ENCODE results near the gene ARL15.

Gene ARL15

DNA sequence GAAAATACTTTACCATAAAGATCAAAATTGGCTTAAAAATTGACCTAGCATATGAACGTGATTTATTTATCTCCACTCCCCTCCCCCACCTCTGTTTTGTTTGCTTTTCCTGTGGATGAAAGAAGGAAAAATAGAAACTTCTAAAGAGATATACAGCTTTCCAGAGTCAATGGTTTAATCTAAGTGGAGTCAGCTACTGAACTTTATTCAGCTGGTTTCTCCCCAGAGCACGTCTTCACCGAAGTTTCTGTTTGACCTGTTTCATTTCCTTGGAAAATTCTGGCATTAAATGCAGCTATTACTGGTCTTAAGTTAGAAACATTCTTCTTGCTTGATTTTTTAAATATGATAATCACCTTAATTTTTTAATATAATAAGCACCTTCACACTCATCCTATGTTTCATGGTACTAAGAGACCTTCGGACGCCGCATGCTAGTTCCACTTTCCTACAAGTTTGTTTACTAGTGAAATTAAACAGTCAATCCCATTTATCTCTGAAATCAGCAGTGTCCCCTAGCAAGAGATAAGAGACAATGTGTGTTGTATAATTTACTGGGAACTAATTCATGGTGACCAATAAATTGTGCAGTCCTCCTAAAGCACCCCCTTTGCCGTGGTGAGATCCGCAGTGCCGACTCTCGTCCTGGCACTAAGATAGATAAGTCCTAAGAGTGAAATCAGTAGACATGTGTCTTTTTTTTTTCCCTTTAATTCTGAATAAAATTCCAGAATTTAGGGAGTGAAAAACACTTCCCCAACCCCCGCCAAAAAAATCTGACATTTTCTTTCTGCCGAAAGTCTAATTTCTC lies 89.9 kb downstream of the ARL15 start:
- no peaks in the 10 kb centered on the region for H3K27me3 ChIP-seq (ENCODE audit: low read depth, low read length)
- H3K4me3 ChIP-seq (ENCODE audit: low read depth in 1 of 2, low read length in 2 of 2) = no peak overlapping the region
- no peak overlapping the region for H3K27ac ChIP-seq (ENCODE audit: low read length)
- H3K9me3 ChIP-seq (ENCODE audit: control insufficient read depth in 1 of 2, low read length in 2 of 2) = no peaks in the 10 kb centered on the region
- peaks cover 0 to 6% of the 10 kb centered on the region in 2 donors for H3K4me1 ChIP-seq (ENCODE audit: control insufficient read depth in 1 of 2, insufficient read depth in 2 of 2, low read length in 2 of 2)
- H3K36me3 ChIP-seq (ENCODE audit: control insufficient read depth in 1 of 2, insufficient read depth in 2 of 2, low read length in 2 of 2) = no peaks in the 10 kb centered on the region

DNA sequence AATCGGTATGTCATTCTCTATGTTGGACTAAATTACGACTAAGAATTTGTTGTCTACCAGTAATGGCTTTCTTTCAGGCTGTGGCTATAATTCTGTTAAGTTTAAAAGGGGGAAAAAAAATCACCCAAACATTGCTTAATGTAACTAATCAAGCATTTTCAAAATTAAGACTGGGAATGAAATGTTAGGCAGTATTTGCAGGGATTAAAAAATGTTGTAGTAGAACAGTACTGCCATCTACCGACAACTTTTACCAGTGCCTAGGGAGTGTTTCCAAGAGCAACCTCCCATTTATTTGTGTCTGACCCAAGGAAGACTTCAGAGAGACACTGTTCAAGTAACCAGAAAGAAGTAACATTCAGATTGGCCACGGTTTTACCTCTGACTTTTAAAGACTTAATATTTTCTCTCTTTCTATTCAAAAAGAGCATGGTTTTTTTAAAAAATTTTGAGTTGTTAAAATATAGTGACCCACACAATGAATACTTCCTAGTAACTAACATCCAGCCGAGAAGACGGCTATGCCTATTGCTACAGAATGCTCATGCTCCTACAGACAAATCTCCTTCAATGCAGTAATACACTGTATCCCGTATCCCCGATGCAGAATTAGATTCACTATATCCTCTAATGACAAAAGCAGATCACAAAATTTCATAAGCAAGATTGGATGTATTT lies 92.4 kb downstream of the ARL15 start:
- Histone ChIP-seq H3K27ac (ENCODE audit: low read length) (no peak overlapping the region), H3K9me3 (ENCODE audit: control insufficient read depth in 1 of 2, low read length in 2 of 2) (no peaks in the 10 kb centered on the region)

DNA sequence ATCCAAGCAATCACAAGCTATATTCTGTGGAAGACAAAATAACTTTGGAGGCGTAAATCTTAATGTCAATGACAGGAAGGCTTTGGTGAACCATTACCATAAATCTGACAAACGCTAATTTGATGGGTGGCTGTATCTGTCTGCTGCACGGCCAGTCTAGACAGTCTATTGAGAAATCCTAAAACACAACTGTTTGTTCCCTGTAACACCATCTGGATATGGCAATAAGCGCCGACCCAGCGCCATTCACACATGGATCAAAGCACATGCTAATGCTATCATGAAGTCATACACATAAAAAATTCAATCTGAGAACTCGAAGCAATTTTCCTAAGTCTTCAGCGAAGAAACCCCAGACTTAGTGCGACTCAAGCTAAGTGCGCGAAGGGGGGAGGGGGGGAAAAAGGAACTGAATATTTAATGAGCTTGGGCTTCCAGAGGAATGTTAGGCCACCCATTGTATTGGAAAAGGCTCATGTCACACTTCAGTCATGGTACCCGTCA lies 95.1 kb downstream of the ARL15 start:
- Histone ChIP-seq H3K36me3 (ENCODE audit: control insufficient read depth in 1 of 2, insufficient read depth in 2 of 2, low read length in 2 of 2) (no peaks in the 10 kb centered on the region), H3K27me3 (ENCODE audit: low read depth, low read length) (no peaks in the 10 kb centered on the region), H3K4me3 (ENCODE audit: low read depth in 1 of 2, low read length in 2 of 2) (no peak overlapping the region), H3K27ac (ENCODE audit: low read length) (no peak overlapping the region), H3K4me1 (ENCODE audit: control insufficient read depth in 1 of 2, insufficient read depth in 2 of 2, low read length in 2 of 2) (peaks cover 0 to 4% of the 10 kb centered on the region in 2 donors), H3K9me3 (ENCODE audit: control insufficient read depth in 1 of 2, low read length in 2 of 2) (no peaks in the 10 kb centered on the region)

More for the DNA sequence above, 92.4 kb downstream of the ARL15 start:
- no peaks in the 10 kb centered on the region for H3K36me3 ChIP-seq (ENCODE audit: control insufficient read depth in 1 of 2, insufficient read depth in 2 of 2, low read length in 2 of 2)
- no peaks in the 10 kb centered on the region for H3K27me3 ChIP-seq (ENCODE audit: low read depth, low read length)
- no peak overlapping the region for H3K4me3 ChIP-seq (ENCODE audit: low read depth in 1 of 2, low read length in 2 of 2)
- H3K4me1 ChIP-seq (ENCODE audit: control insufficient read depth in 1 of 2, insufficient read depth in 2 of 2, low read length in 2 of 2) = peaks cover 0 to 6% of the 10 kb centered on the region in 2 donors

DNA sequence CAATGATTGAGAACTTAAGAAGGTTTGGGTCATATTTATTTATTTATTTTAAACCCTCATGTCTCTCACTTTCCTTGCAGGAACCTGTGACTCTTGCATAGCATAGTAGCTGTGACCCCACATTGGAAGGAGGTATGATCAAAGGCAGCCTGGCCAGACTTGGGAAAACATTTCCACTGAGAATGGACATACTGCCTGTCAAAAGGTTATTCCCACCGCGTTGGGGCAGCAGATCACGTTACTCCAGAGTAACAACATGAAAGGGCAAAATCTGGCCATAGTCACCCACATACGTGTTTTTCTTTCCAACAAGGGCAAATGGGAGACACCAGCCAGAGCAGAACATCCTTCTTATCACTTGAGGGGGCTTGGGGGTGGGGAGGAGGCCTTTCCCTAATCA lies 95.7 kb downstream of the ARL15 start:
- Histone ChIP-seq H3K27me3 (ENCODE audit: low read depth, low read length) (no peaks in the 10 kb centered on the region), H3K4me1 (ENCODE audit: control insufficient read depth in 1 of 2, insufficient read depth in 2 of 2, low read length in 2 of 2) (peaks cover 0 to 4% of the 10 kb centered on the region in 2 donors), H3K36me3 (ENCODE audit: control insufficient read depth in 1 of 2, insufficient read depth in 2 of 2, low read length in 2 of 2) (no peaks in the 10 kb centered on the region), H3K9me3 (ENCODE audit: control insufficient read depth in 1 of 2, low read length in 2 of 2) (no peaks in the 10 kb centered on the region), H3K4me3 (ENCODE audit: low read depth in 1 of 2, low read length in 2 of 2) (no peak overlapping the region), H3K27ac (ENCODE audit: low read length) (no peak overlapping the region)

DNA sequence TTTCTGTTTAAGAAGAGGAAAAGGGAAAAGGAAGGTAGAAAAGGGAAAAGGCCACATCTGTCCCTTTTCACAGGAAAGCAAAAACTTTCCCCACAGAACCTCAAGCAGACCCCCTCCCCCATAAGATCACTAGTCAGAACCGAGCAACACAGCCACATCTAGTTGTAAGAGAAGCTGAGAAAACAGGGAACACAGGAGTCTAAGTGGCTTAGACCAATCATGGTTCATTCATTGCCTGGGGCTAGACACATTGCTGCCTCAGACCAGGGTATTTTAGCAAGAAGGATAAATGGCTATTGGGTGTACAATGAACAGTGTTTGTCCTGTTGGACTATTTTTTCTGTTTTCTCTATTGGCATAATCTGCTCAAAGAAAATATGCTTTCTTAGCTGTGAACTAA lies 98.0 kb downstream of the ARL15 start:
- Histone ChIP-seq H3K27ac (ENCODE audit: low read length) (no peak overlapping the region), H3K9me3 (ENCODE audit: control insufficient read depth in 1 of 2, low read length in 2 of 2) (no peaks in the 10 kb centered on the region), H3K27me3 (ENCODE audit: low read depth, low read length) (no peaks in the 10 kb centered on the region), H3K4me3 (ENCODE audit: low read depth in 1 of 2, low read length in 2 of 2) (no peak overlapping the region), H3K36me3 (ENCODE audit: control insufficient read depth in 1 of 2, insufficient read depth in 2 of 2, low read length in 2 of 2) (no peaks in the 10 kb centered on the region), H3K4me1 (ENCODE audit: control insufficient read depth in 1 of 2, insufficient read depth in 2 of 2, low read length in 2 of 2) (peaks cover 0 to 4% of the 10 kb centered on the region in 2 donors)

DNA sequence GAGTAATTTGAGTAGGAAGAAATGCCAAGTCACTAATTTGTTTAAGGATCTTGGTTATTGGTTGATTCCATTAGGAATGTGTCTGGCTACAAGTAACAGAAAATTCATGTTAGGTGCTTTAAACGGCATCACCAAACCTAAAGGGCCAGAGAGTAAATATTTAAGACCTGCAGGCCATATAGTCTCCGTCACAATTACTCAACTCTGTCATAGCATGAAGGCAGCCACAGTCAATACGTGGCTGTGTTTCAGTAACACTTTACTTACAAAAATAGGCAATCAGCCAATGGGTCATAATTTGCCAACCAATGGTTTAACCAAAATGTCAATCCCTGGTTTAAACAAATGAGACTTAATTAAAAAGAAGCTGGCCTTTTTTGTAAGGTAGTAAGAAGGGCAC lies 98.5 kb downstream of the ARL15 start:
- peaks cover 0 to 4% of the 10 kb centered on the region in 2 donors for H3K4me1 ChIP-seq (ENCODE audit: control insufficient read depth in 1 of 2, insufficient read depth in 2 of 2, low read length in 2 of 2)
- no peak overlapping the region for H3K27ac ChIP-seq (ENCODE audit: low read length)
- no peak overlapping the region for H3K4me3 ChIP-seq (ENCODE audit: low read depth in 1 of 2, low read length in 2 of 2)
- no peaks in the 10 kb centered on the region for H3K36me3 ChIP-seq (ENCODE audit: control insufficient read depth in 1 of 2, insufficient read depth in 2 of 2, low read length in 2 of 2)
- no peaks in the 10 kb centered on the region for H3K9me3 ChIP-seq (ENCODE audit: control insufficient read depth in 1 of 2, low read length in 2 of 2)
- no peaks in the 10 kb centered on the region for H3K27me3 ChIP-seq (ENCODE audit: low read depth, low read length)

DNA sequence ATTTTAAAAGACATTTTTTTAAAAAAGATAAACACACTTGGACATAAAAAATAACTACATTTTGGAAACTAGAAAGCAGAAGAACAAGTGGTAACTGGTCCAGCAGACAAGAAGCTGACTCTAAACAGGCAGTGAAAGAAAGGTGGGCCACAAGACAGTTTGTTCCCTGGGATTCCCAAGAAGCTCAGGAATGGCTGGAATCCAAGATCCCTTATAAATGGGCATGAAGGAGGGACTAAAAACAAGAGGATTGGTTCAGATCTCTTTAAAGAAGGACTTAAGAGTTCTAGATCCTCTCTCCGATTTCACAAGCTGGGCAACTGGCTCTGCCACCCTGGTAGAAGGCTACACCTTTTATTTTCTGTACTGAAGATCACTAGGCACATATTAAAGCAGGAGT lies 102.8 kb downstream of the ARL15 start:
- Histone ChIP-seq H3K9me3 (ENCODE audit: control insufficient read depth in 1 of 2, low read length in 2 of 2) (peaks cover 0 to under 1% of the 10 kb centered on the region in 2 donors), H3K36me3 (ENCODE audit: control insufficient read depth in 1 of 2, insufficient read depth in 2 of 2, low read length in 2 of 2) (no peaks in the 10 kb centered on the region), H3K27ac (ENCODE audit: low read length) (no peak overlapping the region), H3K4me1 (ENCODE audit: control insufficient read depth in 1 of 2, insufficient read depth in 2 of 2, low read length in 2 of 2) (peaks cover 0 to 4% of the 10 kb centered on the region in 2 donors), H3K27me3 (ENCODE audit: low read depth, low read length) (no peaks in the 10 kb centered on the region), H3K4me3 (ENCODE audit: low read depth in 1 of 2, low read length in 2 of 2) (no peak overlapping the region)

DNA sequence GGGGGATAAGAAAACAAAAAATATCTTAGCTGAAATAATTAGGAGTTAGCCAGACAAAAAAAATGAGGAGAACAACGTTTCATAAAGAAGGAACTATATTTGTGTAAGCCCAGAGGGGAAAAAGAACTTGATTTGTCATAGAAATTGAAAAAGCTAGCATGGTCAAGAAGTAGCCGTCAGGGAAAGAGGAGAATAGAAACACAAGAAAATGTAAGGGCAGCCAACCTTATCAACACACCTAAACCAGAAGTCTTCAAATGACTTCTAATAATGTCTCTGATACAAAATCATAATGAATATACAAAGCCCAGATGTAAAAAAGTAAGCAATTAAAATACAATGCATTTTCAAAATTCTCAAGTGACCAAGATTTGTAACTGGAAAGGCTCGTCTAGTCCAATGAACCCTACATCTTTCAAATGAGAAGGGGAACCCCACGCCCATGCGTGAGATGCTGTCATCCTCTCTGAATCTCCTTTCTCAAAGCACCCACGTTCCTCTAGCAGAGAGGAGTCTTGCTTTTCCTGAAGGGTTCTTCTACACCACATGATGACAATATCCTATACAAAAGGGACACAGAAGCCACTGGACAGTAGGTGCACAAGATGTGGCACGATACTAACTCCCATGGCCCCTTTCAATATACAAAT lies 103.7 kb downstream of the ARL15 start:
- H3K4me3 ChIP-seq (ENCODE audit: low read depth in 1 of 2, low read length in 2 of 2) = no peak overlapping the region
- H3K27me3 ChIP-seq (ENCODE audit: low read depth, low read length) = no peaks in the 10 kb centered on the region
- peaks cover 0 to 4% of the 10 kb centered on the region in 2 donors for H3K4me1 ChIP-seq (ENCODE audit: control insufficient read depth in 1 of 2, insufficient read depth in 2 of 2, low read length in 2 of 2)
- no peak overlapping the region for H3K27ac ChIP-seq (ENCODE audit: low read length)
- H3K9me3 ChIP-seq (ENCODE audit: control insufficient read depth in 1 of 2, low read length in 2 of 2) = peaks cover 0 to 5% of the 10 kb centered on the region in 2 donors
- H3K36me3 ChIP-seq (ENCODE audit: control insufficient read depth in 1 of 2, insufficient read depth in 2 of 2, low read length in 2 of 2) = no peaks in the 10 kb centered on the region

DNA sequence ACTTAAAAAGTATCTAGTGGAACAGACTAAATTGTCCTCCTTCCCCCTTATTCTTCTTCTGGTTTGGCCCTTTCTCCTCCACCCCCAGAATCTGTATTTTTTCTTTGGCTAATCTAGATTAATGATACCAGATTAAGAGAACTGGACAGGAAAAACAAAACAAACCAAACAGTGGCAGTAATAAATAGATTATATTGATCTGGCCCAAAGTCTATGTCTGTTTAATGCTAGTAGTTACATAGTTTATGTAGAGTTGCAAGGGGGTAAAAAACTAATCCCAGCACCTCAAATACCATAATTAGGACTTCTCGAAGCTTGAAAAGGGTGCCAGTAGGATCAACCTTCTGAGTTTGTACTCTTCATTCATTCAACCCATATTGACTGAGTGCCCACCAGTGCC lies 104.5 kb downstream of the ARL15 start:
- H3K9me3 ChIP-seq (ENCODE audit: control insufficient read depth in 1 of 2, low read length in 2 of 2) = peaks cover 0 to 5% of the 10 kb centered on the region in 2 donors
- H3K36me3 ChIP-seq (ENCODE audit: control insufficient read depth in 1 of 2, insufficient read depth in 2 of 2, low read length in 2 of 2) = no peaks in the 10 kb centered on the region
- H3K4me3 ChIP-seq (ENCODE audit: low read depth in 1 of 2, low read length in 2 of 2) = no peak overlapping the region
- H3K27ac ChIP-seq (ENCODE audit: low read length) = no peak overlapping the region
- no peaks in the 10 kb centered on the region for H3K27me3 ChIP-seq (ENCODE audit: low read depth, low read length)
- peaks cover 0 to 1% of the 10 kb centered on the region in 2 donors for H3K4me1 ChIP-seq (ENCODE audit: control insufficient read depth in 1 of 2, insufficient read depth in 2 of 2, low read length in 2 of 2)

DNA sequence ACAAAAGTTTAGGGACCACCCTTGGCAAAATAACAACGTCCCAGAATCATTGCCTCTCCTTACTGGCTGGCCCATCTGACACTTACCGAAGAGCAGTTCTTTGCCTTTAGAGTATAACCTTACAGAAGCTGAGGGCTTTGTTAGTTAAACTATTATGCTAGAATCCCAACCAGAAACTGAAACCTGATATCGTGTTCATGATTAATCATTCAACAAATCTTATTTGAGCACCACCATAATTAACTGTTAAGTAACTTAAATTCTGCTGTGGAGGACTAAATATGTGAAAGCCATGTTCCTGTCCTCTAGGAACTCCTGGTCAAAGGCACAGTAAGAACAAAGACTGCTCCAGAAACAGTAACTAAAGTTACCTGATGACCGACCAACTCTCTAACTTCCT lies 104.9 kb downstream of the ARL15 start:
- Histone ChIP-seq H3K4me3 (ENCODE audit: low read depth in 1 of 2, low read length in 2 of 2) (no peak overlapping the region), H3K4me1 (ENCODE audit: control insufficient read depth in 1 of 2, insufficient read depth in 2 of 2, low read length in 2 of 2) (no peaks in the 10 kb centered on the region), H3K27me3 (ENCODE audit: low read depth, low read length) (no peaks in the 10 kb centered on the region), H3K36me3 (ENCODE audit: control insufficient read depth in 1 of 2, insufficient read depth in 2 of 2, low read length in 2 of 2) (no peaks in the 10 kb centered on the region), H3K9me3 (ENCODE audit: control insufficient read depth in 1 of 2, low read length in 2 of 2) (peaks cover 0 to 5% of the 10 kb centered on the region in 2 donors), H3K27ac (ENCODE audit: low read length) (no peak overlapping the region)

DNA sequence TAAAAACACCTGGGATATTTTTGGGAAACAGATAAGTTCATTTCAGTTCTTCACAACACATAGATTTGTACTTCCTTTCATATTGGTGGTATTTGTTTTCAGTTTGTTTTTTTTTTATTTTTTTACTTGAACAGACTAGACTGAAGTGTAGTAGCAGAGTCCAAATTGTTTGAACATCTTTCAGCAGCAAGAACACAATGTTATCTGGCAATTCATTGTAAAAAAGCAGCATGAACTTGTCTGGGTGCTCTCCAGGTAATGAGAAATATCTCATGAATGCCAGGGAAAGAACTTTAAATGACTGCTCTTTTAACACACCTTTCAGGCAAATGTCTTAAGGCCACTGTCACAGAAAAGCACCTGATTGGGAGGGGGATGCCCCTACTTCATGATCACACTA lies 113.4 kb downstream of the ARL15 start:
- Histone ChIP-seq H3K4me3 (ENCODE audit: low read depth in 1 of 2, low read length in 2 of 2) (no peak overlapping the region), H3K27me3 (ENCODE audit: low read depth, low read length) (no peaks in the 10 kb centered on the region), H3K36me3 (ENCODE audit: control insufficient read depth in 1 of 2, insufficient read depth in 2 of 2, low read length in 2 of 2) (no peaks in the 10 kb centered on the region), H3K9me3 (ENCODE audit: control insufficient read depth in 1 of 2, low read length in 2 of 2) (no peaks in the 10 kb centered on the region), H3K4me1 (ENCODE audit: control insufficient read depth in 1 of 2, insufficient read depth in 2 of 2, low read length in 2 of 2) (peaks cover 0 to 7% of the 10 kb centered on the region in 2 donors), H3K27ac (ENCODE audit: low read length) (no peak overlapping the region)

Measured in muscle layer of duodenum (tissue), 2 donors.